ENCODE data around the gene HSPBAP1. TPM values are rescaled to one million over a fixed set of nuclear protein-coding genes. Genes with fewer than 3 reads are reported as not detected.

The HSPBAP1 gene
- total and polyA plus RNA-seq, 7 donors: 3.0 to 13.8 (median 11.1) TPM

- WGBS, 2 donors: 79 to 80% methylated on average over 4 of the region's 4 CpGs
- H3K4me3 ChIP-seq: no peak overlapping the region
- H3K27ac ChIP-seq: no peak overlapping the region
- no peak for DNase-seq
- peaks cover 0 to 27% (median 0%) of the 10 kb centered on the region in 4 donors for H3K36me3 ChIP-seq
- no peaks in the 10 kb centered on the region for H3K4me1 ChIP-seq
- no peaks in the 10 kb centered on the region for H3K27me3 ChIP-seq
- no peaks in the 10 kb centered on the region for H3K9me3 ChIP-seq
- TF ChIP-seq EP300 (IDR thresholded peaks at IDR 0.05) (no peak), POLR2A (IDR thresholded peaks at IDR 0.05) (no peak), POLR2AphosphoS5 (IDR thresholded peaks at IDR 0.05) (no peak)
- TF ChIP-seq, protein P1, sequence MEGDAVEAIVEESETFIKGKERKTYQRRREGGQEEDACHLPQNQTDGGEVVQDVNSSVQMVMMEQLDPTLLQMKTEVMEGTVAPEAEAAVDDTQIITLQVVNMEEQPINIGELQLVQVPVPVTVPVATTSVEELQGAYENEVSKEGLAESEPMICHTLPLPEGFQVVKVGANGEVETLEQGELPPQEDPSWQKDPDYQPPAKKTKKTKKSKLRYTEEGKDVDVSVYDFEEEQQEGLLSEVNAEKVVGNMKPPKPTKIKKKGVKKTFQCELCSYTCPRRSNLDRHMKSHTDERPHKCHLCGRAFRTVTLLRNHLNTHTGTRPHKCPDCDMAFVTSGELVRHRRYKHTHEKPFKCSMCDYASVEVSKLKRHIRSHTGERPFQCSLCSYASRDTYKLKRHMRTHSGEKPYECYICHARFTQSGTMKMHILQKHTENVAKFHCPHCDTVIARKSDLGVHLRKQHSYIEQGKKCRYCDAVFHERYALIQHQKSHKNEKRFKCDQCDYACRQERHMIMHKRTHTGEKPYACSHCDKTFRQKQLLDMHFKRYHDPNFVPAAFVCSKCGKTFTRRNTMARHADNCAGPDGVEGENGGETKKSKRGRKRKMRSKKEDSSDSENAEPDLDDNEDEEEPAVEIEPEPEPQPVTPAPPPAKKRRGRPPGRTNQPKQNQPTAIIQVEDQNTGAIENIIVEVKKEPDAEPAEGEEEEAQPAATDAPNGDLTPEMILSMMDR (IDR thresholded peaks at IDR 0.05): no peak
- intact Hi-C loops (cut with DNase I): no loop called here
Observed at GRCh38 chr3:122825460-122825859, 31.8 kb upstream of the HSPBAP1 start.

DNA sequence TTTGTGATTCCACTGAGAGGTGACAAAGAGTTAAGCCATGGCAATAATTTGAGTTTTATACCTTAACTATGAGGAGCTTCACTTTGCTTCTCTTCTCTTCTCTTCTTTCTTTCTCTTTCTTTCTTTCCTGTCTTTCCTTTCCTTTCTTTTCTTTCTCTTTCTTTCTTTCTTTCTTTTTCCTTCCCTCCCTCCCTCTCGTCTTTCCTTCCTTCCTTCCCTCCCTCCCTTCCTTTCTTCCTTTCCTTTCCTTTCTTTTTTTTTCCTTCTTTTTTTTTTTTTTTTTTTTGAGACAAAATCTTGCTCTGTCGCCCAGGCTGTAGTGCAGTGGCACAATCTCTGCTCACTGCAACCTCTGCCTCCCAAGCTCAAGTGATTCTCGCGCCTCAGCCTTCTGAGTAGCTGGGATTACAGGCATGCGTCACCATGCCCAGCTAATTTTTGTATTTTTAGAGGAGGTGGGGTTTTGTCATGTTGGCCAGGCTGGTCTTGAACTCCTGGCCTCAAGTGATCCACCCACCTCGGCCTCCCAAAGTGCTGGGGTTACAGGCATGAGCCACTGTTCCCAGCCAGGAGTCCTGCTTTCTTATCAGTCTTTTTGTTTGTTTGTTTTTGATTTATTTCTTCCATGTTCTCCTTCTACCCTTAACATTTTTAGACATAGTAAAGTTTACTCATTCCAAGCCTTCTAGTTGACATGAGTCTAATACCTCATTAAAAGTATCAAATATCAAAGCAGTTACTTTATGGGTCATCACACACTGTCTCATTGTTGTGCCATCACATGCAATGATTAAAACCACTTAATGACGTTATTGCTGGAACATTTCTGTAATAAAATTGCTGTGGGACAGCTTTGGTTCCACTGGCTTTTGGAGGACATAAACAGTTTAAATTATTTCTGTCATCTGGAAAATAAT lies 31.1 kb upstream of the HSPBAP1 start:
- 90 to 91% methylated on average over 7 of the region's 7 CpGs for WGBS, 2 donors
- H3K4me3 ChIP-seq: no peak overlapping the region
- DNase-seq: no peak
- TF ChIP-seq POLR2A (IDR thresholded peaks at IDR 0.05) (no peak), POLR2AphosphoS5 (IDR thresholded peaks at IDR 0.05) (no peak), EP300 (IDR thresholded peaks at IDR 0.05) (no peak)
- TF ChIP-seq, protein P1 (IDR thresholded peaks at IDR 0.05): no peak
- no peaks in the 10 kb centered on the region for H3K9me3 ChIP-seq
- no peaks in the 10 kb centered on the region for H3K27me3 ChIP-seq
- intact Hi-C loops (cut with DNase I): no loop called here
- H3K4me1 ChIP-seq: no peaks in the 10 kb centered on the region
- no peak overlapping the region for H3K27ac ChIP-seq
- H3K36me3 ChIP-seq: peaks cover 0 to 27% (median 0%) of the 10 kb centered on the region in 4 donors

- no peak overlapping the region for H3K4me3 ChIP-seq
- H3K9me3 ChIP-seq: no peaks in the 10 kb centered on the region
- DNase-seq: no peak
- no peak overlapping the region for H3K27ac ChIP-seq
- TF ChIP-seq, protein P1 (IDR thresholded peaks at IDR 0.05): no peak
- TF ChIP-seq POLR2AphosphoS5 (IDR thresholded peaks at IDR 0.05): no peak
- TF ChIP-seq POLR2A (IDR thresholded peaks at IDR 0.05): no peak
- no peak for TF ChIP-seq EP300 (IDR thresholded peaks at IDR 0.05)
- H3K4me1 ChIP-seq: no peaks in the 10 kb centered on the region
- H3K36me3 ChIP-seq: peaks cover 0 to 4% (median 0%) of the 10 kb centered on the region in 4 donors
- no peaks in the 10 kb centered on the region for H3K27me3 ChIP-seq
- intact Hi-C loops (cut with DNase I): no loop called here
- 95 to 97% methylated on average over 2 of the region's 2 CpGs for WGBS, 2 donors
Observed at GRCh38 chr3:122816587-122816986, 23.0 kb upstream of the HSPBAP1 start.

- TF ChIP-seq POLR2A (IDR thresholded peaks at IDR 0.05) (no peak), EP300 (IDR thresholded peaks at IDR 0.05) (no peak), POLR2AphosphoS5 (IDR thresholded peaks at IDR 0.05) (no peak)
- TF ChIP-seq, protein P1 (IDR thresholded peaks at IDR 0.05): no peak
- Histone ChIP-seq H3K4me1 (no peaks in the 10 kb centered on the region), H3K27ac (no peak overlapping the region), H3K27me3 (no peaks in the 10 kb centered on the region), H3K4me3 (no peak overlapping the region), H3K9me3 (no peaks in the 10 kb centered on the region), H3K36me3 (peaks cover 0 to 23% (median 0%) of the 10 kb centered on the region in 4 donors)
- intact Hi-C loops (cut with DNase I): no loop called here
- no peak for DNase-seq
Observed at GRCh38 chr3:122810734-122811133, 17.1 kb upstream of the HSPBAP1 start.

All from sigmoid colon (tissue), 7 donors.